Activated T-cell treated with anti-CD3 and anti-CD28 coated beads, Interleukin-2, amount 50 U/mL, for 24 hours (primary cell): ENCODE measurements around the gene ARHGAP1.
A peak's percentile ranks its signal among the peaks of the same experiment; 100 is the strongest.

Source experiments
- DNase-seq: peaks from one replicate; pipeline ENCODE4 v3.0.0-alpha.2; 2020
- H3K27ac Mint-ChIP-seq: 2 replicates; pipeline ENCODE4 v1.8.0; 2020; ENCODE audit warnings: mild to moderate bottlenecking, mixed read lengths
- H3K27me3 Mint-ChIP-seq: 2 replicates; pipeline ENCODE4 v1.8.0; 2020; ENCODE audit warnings: mixed read lengths
- H3K36me3 Mint-ChIP-seq: 2 replicates; pipeline ENCODE4 v1.8.0; 2020; ENCODE audit warnings: low read depth, mixed read lengths
- H3K4me1 Mint-ChIP-seq: 2 replicates; pipeline ENCODE4 v1.8.0; 2020; ENCODE audit warnings: low read depth, mixed read lengths
- H3K4me3 Mint-ChIP-seq: 2 replicates; pipeline ENCODE4 v1.8.0; 2020; ENCODE audit warnings: mild to moderate bottlenecking, moderate library complexity, mixed read lengths
- H3K9me3 Mint-ChIP-seq: 2 replicates; pipeline ENCODE4 v1.8.0; 2020; ENCODE audit warnings: mixed read lengths

ARHGAP1 gene

DNA sequence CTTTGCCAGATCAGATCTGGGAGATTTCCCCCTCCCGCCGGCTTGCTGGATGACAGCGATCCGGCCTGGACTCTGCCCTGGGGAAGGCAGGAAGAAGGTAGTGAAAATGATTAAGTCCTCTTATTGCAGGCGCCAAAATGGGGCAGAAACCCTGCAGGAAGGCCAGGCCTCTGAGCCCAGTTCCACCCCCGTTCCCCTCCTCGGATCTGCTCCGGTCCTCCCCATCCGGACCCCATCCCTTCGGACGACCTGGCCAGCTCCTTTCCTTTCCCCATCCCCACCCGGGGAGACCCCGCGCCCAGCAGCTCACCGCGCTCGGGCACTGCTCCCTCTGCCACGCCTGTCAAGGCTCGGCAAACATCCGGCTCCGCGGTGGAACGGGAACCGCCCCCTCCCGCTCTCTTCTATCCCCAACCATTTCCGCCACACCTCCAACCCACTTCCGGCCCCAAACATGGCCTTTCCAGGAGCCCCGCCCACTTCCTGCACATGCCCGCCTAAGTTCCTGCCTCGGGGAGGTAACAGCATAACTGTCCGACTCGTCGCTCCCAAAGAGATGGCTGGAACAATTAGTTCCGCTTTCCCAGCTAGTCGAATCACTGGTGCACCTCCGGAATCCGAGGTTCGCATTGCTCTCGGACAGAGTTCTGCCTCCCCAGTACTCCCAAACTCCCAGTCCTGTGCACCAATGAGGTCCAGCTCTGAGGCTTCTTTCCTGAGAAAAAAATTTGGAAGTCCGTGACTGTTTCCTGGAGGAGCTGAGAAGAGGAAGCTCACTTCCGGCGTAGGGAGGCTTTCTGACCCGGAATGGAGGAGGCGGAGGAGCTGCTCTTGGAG, at the start of gene ARHGAP1, which contains the start of gene ZNF408:
TSS of gene ARHGAP1 (minus strand) at position 379 of the 837 bp plus-strand sequence. CDS start 4,512 bp downstream, outside the sequence.
TSS of gene ZNF408 (plus strand) at position 791 of the 837 bp plus-strand sequence. CDS start at position 808, 17 bp downstream.
- Mint-ChIP-seq H3K4me1 (peaks cover 54% of the 10 kb centered on the region), H3K27me3 (no peaks in the 10 kb centered on the region), H3K4me3 (peak within 1 kb of the TSS; percentile 98), H3K36me3 (peaks cover 79% of the 10 kb centered on the region), H3K27ac (peak within 1 kb of the TSS; percentile 99), H3K9me3 (no peaks in the 10 kb centered on the region)
- peak; percentile 98 for DNase-seq

DNA sequence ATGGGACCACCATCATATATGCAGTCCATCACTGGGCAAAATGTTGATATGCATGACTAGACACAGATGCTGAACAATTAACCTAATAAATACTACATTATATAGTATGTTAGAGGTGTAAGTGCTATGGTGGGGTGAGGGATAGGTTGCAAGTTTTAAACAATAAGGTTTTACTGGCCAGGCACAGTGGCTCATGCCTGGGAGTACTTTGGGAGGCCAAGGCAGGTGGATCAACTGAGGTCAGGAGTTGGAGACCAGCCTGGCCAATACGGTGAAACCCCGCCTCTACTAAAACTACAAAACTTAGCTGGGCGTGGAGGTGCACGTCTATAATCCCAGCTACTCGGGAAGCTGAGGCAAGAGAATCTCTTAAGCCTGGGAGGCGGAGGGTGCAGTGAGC, 46.7 kb upstream of the ARHGAP1 start:
- Mint-ChIP-seq H3K4me3 (no peak overlapping the region), H3K27ac (no peak overlapping the region)

DNA sequence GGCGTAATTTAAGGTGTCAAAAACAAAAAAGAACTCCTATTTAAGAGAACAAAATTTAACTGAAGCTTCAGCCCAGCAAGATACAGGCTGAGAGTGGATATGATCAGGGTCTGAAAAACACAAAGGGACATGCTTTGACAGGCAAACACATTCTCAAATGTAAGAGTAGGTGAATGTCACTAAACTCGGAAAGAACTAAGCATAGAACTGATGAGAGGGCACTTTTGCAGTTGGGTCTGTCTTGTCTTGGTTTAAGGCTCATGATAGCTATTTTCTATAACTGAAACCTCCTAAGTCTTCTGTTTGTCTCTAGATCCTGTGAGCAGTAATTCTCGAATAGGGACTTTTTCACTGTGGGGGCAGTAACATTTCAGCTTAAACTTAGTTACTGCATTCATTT, 45.6 kb upstream of the ARHGAP1 start:
- H3K27me3 Mint-ChIP-seq: no peaks in the 10 kb centered on the region
- no peaks in the 10 kb centered on the region for H3K9me3 Mint-ChIP-seq
- H3K4me3 Mint-ChIP-seq: no peak overlapping the region
- DNase-seq: no peak
- H3K27ac Mint-ChIP-seq: no peak overlapping the region
- peaks cover 96% of the 10 kb centered on the region for H3K36me3 Mint-ChIP-seq
- no peaks in the 10 kb centered on the region for H3K4me1 Mint-ChIP-seq

More for the DNA sequence above, 46.7 kb upstream of the ARHGAP1 start:
- H3K9me3 Mint-ChIP-seq: no peaks in the 10 kb centered on the region
- no peak for DNase-seq
- peaks cover 94% of the 10 kb centered on the region for H3K36me3 Mint-ChIP-seq
- no peaks in the 10 kb centered on the region for H3K4me1 Mint-ChIP-seq
- no peaks in the 10 kb centered on the region for H3K27me3 Mint-ChIP-seq

DNA sequence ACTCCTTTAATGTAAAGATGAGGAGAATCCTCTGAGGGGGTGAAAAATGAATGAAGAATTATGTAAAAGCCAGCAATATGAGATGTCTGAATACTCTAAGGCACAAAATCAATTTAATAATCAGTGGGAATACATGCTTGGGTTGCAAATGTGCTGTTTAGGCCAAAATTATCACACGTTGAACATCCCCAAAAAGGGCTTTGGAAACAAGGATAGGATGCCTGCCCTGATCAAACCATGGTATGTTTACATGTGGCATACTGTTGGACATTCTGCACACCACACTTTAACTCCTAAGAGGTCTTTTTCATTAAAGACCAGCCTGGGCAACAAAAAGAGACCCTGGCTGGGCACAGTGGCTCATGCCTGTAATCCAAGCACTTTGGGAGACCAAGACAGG, 44.9 kb upstream of the ARHGAP1 start:
- no peaks in the 10 kb centered on the region for H3K9me3 Mint-ChIP-seq
- no peak overlapping the region for H3K27ac Mint-ChIP-seq
- H3K36me3 Mint-ChIP-seq: peaks cover 90% of the 10 kb centered on the region
- no peak for DNase-seq
- H3K4me3 Mint-ChIP-seq: no peak overlapping the region
- H3K27me3 Mint-ChIP-seq: no peaks in the 10 kb centered on the region
- no peaks in the 10 kb centered on the region for H3K4me1 Mint-ChIP-seq

DNA sequence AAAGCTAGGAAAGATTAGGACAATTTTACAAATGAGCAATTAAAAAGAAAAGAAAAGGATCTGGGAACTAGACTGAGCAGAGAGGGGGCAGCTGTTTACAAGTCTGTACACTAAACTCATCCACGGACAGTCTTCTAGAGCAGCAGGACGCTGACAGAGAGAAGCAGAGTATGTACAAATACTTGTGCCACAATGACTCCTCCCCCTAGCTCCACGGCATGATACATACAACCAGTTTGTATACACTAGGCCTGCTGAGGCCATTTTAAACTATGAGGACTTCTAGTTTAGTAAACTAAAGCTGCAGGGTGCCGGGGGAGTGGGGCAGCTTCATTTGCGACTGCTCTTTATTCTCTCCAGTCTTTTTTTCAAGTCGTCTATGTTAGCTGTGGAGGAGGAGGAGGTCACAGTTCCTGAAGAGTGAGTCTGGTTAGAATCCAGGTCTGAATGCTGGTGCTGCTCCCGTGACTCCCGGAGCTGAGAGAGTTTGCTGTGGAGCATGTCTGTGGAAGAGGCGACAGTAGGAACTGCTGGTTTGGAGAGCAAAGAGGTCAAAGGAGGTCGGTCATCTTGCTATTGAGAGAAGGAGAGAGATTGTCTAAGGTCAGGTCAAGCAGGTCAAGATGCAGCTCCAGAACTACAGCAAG, 43.4 kb upstream of the ARHGAP1 start:
- H3K27ac Mint-ChIP-seq: no peak overlapping the region
- H3K4me1 Mint-ChIP-seq: no peaks in the 10 kb centered on the region
- H3K4me3 Mint-ChIP-seq: no peak overlapping the region
- DNase-seq: no peak
- H3K27me3 Mint-ChIP-seq: no peaks in the 10 kb centered on the region
- H3K36me3 Mint-ChIP-seq: peaks cover 78% of the 10 kb centered on the region
- H3K9me3 Mint-ChIP-seq: no peaks in the 10 kb centered on the region

DNA sequence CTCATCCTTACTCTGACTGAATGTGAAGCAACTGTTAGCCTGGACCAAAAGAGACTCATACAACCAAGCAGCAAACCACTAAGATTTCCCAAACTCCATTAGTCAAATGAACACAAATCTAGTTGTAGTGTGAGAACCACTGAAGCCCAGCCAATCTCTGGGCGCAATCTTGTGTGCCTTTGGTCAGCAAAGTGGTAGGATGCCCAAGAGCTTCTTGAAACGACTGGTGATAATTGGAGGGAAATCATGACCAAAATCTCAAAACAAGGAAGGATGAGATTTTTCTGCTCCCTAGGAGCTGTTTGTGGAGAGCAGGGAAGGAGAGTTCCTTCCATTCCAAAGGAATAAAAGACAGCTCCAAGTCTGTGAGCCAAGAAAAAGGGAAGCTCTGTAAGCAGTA, 42.6 kb upstream of the ARHGAP1 start:
- no peak for DNase-seq
- peak overlapping the region; percentile 24 for H3K27ac Mint-ChIP-seq
- no peak overlapping the region for H3K4me3 Mint-ChIP-seq
- peaks cover 73% of the 10 kb centered on the region for H3K36me3 Mint-ChIP-seq
- H3K4me1 Mint-ChIP-seq: no peaks in the 10 kb centered on the region
- no peaks in the 10 kb centered on the region for H3K9me3 Mint-ChIP-seq
- H3K27me3 Mint-ChIP-seq: no peaks in the 10 kb centered on the region

DNA sequence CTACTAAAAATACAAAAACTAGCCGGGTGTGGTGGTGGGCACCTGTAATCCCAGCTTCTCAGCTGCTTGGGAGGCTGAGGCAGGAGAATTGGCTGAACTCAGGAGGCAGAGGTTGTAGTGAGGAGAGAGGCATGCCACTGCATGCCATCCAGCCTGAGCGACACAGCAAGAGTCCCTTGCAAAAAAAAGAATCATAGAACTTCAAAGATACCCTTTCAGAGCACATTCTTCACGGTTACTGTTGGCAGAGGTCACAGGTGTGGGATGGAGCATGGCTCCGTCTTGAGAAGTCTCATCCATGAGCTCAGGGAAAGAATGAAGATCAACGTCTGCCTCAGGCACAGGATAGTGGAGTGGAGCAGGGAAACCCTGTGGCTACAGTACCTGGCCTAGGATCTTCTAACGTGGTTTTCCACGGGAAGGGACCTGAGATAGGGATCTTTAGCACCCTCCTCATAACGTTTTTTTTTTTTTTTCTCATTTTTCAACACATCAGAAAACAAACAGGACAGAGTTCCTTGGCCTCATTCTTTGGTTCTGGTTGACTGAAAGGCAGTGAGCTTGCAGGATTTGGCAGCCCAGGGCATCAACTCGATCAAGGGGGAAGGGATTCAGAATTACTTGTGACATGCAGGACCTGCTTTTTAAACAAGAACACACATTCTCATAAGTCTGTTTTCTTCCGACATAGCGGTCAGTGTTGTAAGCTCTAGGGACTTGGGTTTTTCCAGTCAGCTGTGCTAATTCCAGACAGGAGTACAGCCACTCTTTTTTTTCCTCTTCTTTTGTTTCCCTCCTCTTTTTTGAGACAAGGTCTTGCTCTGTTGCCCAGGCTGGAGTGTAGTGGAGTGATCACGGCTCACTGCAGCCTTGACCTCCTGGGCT, 41.4 kb upstream of the ARHGAP1 start:
- no peak overlapping the region for H3K4me3 Mint-ChIP-seq
- DNase-seq: no peak
- H3K9me3 Mint-ChIP-seq: no peaks in the 10 kb centered on the region
- no peaks in the 10 kb centered on the region for H3K4me1 Mint-ChIP-seq
- peak overlapping the region; percentile 41 for H3K27ac Mint-ChIP-seq
- H3K36me3 Mint-ChIP-seq: peaks cover 62% of the 10 kb centered on the region
- H3K27me3 Mint-ChIP-seq: no peaks in the 10 kb centered on the region

DNA sequence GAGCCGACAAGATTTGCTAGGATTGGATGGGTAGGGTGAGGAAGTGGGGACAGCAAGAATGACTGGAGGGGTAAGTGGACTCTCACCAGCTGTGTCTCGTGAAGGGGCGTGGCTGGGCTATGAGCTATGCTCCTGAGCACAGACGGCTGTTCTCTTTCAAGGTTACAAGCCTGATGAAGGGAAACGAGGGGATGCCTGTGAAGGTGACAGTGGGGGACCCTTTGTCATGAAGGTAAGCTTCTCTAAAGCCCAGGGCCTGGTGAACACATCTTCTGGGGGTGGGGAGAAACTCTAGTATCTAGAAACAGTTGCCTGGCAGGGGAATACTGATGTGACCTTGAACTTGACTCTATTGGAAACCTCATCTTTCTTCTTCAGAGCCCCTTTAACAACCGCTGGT, 38.5 kb upstream of the ARHGAP1 start:
- Mint-ChIP-seq H3K9me3 (no peaks in the 10 kb centered on the region), H3K27ac (no peak overlapping the region), H3K4me3 (no peak overlapping the region), H3K4me1 (no peaks in the 10 kb centered on the region), H3K27me3 (no peaks in the 10 kb centered on the region), H3K36me3 (peaks cover 33% of the 10 kb centered on the region)
- DNase-seq: peak; percentile 12

DNA sequence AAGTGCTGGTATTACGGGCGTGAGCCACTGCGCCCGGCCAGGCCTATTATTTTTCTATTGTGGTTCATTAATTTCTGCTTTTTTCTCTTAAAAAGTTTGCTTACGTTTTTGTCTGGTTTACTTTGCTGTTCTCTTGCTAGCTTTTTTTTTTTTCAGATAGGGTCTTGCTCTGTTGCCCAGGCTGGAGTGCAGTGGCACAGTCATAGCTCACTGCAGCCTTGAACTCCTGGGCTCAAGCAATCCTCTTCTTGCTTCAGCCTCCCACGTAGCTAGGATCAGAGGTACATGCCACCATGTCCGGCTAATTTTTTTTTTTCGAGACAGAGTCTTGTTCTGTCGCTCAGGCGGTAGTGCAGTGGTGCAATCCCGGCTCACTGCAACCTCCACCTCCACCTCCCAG, 37.3 kb upstream of the ARHGAP1 start:
- Mint-ChIP-seq H3K9me3 (no peaks in the 10 kb centered on the region), H3K36me3 (peaks cover 21% of the 10 kb centered on the region), H3K27ac (no peak overlapping the region), H3K4me1 (no peaks in the 10 kb centered on the region), H3K27me3 (no peaks in the 10 kb centered on the region), H3K4me3 (no peak overlapping the region)
- no peak for DNase-seq

DNA sequence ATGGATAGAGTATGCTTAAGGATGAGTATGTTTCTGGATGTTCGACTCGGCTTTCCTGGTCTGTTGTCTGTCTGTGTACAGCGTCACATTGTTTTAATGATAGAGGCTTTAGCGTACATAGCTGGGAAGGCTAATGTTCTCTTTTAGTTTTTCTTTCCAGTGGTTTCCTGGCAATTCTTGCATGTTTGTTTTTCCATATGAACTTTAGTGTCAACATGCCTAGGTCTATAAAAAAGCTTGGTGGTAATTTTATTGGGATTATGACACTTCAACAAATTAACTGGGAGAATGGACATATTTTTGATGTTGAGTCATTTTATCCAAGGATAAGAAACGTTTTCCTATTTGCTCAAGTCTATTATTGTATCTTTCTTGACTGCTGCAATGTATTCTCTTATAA, 36.2 kb upstream of the ARHGAP1 start:
- H3K9me3 Mint-ChIP-seq: no peaks in the 10 kb centered on the region
- no peak overlapping the region for H3K4me3 Mint-ChIP-seq
- no peak overlapping the region for H3K27ac Mint-ChIP-seq

DNA sequence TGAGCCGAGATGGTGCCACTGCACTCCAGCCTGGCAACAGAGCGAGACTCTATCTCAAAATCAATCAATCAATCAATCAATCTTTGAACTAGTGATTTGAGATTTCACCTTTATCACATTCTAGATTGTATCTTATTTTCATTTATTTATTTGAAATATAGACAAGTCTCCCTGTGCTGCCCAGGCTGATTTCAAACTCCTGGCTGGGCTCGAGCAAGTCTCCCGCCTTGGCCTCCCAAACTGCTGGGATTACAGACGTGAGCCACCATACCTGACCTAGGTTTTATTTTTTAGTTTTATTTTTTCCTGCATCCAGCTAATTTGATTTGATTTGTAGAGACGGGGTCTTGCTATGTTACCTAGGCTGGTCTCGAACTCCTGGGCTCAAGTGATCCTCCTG, 35.7 kb upstream of the ARHGAP1 start:
- Mint-ChIP-seq H3K27me3 (no peaks in the 10 kb centered on the region), H3K36me3 (peaks cover 5% of the 10 kb centered on the region), H3K9me3 (no peaks in the 10 kb centered on the region), H3K4me3 (no peak overlapping the region), H3K4me1 (no peaks in the 10 kb centered on the region), H3K27ac (no peak overlapping the region)
- no peak for DNase-seq

More for the DNA sequence above, 36.2 kb upstream of the ARHGAP1 start:
- H3K27me3 Mint-ChIP-seq: no peaks in the 10 kb centered on the region
- no peaks in the 10 kb centered on the region for H3K4me1 Mint-ChIP-seq
- peaks cover 10% of the 10 kb centered on the region for H3K36me3 Mint-ChIP-seq
- DNase-seq: no peak

DNA sequence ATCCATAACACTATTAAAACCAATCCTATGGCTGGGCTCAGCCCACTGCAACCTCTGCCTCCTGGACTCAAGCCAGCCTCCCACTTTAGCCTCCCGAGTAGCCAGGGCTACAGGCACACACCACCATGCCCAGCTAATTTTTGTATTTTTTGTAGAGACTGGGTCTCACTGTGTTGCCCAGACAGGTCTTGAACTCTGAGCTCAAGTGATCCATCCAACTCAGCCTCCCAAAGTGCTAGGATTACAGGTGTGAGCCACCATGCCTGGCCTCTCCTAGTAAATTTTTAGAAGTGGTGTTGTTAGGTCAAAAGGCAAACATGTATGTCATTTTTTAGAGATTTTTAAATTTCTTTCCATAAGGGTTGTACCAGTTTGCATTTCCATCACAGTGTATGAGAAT, 32.8 kb upstream of the ARHGAP1 start:
- DNase-seq: no peak
- H3K4me3 Mint-ChIP-seq: no peak overlapping the region
- H3K4me1 Mint-ChIP-seq: no peaks in the 10 kb centered on the region
- H3K27me3 Mint-ChIP-seq: no peaks in the 10 kb centered on the region
- H3K27ac Mint-ChIP-seq: no peak overlapping the region
- no peaks in the 10 kb centered on the region for H3K36me3 Mint-ChIP-seq
- H3K9me3 Mint-ChIP-seq: no peaks in the 10 kb centered on the region

DNA sequence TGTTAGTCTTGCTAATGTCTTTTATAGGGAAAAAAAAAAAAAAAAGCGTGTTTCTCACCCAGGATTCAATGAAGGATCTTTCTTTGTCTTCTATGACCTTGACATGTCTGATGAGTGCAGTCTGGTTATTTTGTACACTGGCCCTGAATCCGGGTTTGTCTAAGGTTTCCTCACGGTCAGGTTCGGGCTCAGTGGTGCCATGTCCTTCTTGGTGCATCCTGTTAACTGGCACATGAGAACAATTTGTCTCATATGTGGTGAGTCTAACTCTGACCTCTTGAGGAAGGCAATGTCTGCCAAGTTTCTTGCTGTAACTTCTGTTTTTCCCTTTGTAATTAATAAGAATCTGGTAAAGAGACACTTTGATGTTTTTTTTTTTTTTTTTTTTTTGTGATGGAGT, 31.1 kb upstream of the ARHGAP1 start:
- Mint-ChIP-seq H3K4me1 (no peaks in the 10 kb centered on the region), H3K9me3 (no peaks in the 10 kb centered on the region), H3K4me3 (no peak overlapping the region), H3K36me3 (no peaks in the 10 kb centered on the region), H3K27me3 (no peaks in the 10 kb centered on the region), H3K27ac (no peak overlapping the region)
- DNase-seq: no peak
